Activated CD8-positive, alpha-beta memory T cell treated with anti-CD3 and anti-CD28 coated beads, Interleukin-2, amount 50 U/mL, for 1 hour (primary cell): ENCODE measurements around the gene NR4A1.

Source experiments
- DNase-seq: peaks from one replicate; pipeline ENCODE4 v3.0.0-alpha.2; 2020; ENCODE audit errors: extremely low read depth

The NR4A1 gene

GRCh38 chr12:52041695-52042123, 9.5 kb upstream of the NR4A1 start:
- DNase-seq = no peak

- DNase-seq = no peak
Measured at GRCh38 chr12:52042706-52043385, 8.4 kb upstream of the NR4A1 start.

- no peak for DNase-seq
Measured at GRCh38 chr12:52043386-52044212, 7.6 kb upstream of the NR4A1 start.

- DNase-seq = no peak
Measured at GRCh38 chr12:52044292-52044983, 6.8 kb upstream of the NR4A1 start.

- DNase-seq = no peak
Measured at GRCh38 chr12:52045794-52046199, 5.4 kb upstream of the NR4A1 start.

- DNase-seq = no peak
Measured at GRCh38 chr12:52046859-52047258, 4.4 kb upstream of the NR4A1 start.

- no peak for DNase-seq
Measured at GRCh38 chr12:52049286-52049685, 2.0 kb upstream of the NR4A1 start.

GRCh38 chr12:52049688-52050087, 1.6 kb upstream of the NR4A1 start:
- no peak for DNase-seq

GRCh38 chr12:52050116-52050757, 1.0 kb upstream of the NR4A1 start:
- no peak for DNase-seq

- DNase-seq = no peak
Measured at GRCh38 chr12:52052468-52053186, 1.4 kb downstream of the NR4A1 start.

- DNase-seq = no peak
Measured at GRCh38 chr12:52053536-52054209, 2.4 kb downstream of the NR4A1 start.

GRCh38 chr12:52054231-52054832, 3.1 kb downstream of the NR4A1 start:
- DNase-seq = no peak

- no peak for DNase-seq
Measured at GRCh38 chr12:52054833-52055730, 3.8 kb downstream of the NR4A1 start.

- DNase-seq = no peak
Measured at GRCh38 chr12:52055731-52056711, 4.8 kb downstream of the NR4A1 start.

- no peak for DNase-seq
Measured at GRCh38 chr12:52056801-52057637, 5.8 kb downstream of the NR4A1 start.

GRCh38 chr12:52057638-52058576, 6.7 kb downstream of the NR4A1 start:
- DNase-seq = no peak
